ENCODE results near the gene LRRC3C.

Gene LRRC3C

DNA sequence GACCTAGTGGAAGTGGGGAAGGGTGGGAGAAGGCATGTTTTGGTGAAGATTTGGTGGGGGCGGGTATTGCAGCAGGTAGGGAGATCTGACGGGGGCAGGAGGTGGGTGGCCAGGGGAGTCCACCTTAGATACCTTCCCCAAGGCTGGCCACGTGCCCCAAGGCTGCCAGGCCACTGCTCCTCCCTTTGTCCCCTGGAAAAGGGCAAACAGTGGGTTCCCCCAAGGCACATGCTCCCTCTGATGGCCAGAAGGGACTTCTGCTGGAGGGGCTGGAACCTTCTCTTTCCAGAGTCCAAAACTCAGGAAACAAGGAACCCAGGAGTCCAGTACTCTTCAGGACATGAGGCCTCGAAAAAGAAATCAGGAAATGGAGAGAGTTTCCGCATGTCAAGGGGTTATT is 46.9 kb downstream of the LRRC3C start:
- H3K4me3 ChIP-seq = no peak overlapping the region
- peaks cover 0 to 50% of the 10 kb centered on the region in 2 donors for H3K27me3 ChIP-seq
- TF ChIP-seq CTCF (IDR thresholded peaks at IDR 0.05) = no peak
- no peak overlapping the region for H3K27ac ChIP-seq
- peaks cover 0 to 2% (median under 1%) of the 10 kb centered on the region in 4 donors for H3K4me1 ChIP-seq
- H3K9me3 ChIP-seq = no peaks in the 10 kb centered on the region
- no peaks in the 10 kb centered on the region for H3K36me3 ChIP-seq
- DNase-seq = no peak
- intact Hi-C loops (cut with DNase I; ENCODE audit: low total_unique reads) = loop anchor here (10.0 kb wide), 1 partner anchor 220 kb away; no protein-coding TSS in a partner anchor

DNA sequence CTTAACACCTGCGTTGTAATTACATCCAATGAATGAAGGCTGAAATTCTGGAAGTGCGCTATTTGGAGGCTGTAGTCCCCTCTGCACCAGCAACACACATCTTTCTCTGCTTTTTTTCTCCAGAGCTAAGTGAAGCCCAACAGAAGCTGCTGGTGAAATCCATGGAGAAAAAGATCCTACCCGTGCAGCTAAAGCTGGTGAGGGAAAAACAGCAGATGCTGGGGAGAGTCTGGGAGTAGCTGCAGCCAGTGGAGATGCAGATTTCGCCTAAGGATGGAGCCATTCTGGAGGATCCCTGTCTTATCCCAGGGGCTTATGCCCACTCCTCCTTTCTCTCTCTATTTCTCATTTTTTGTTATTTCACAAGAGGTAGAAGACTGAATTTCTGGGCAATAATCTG is 48.3 kb downstream of the LRRC3C start:
- no peak for TF ChIP-seq CTCF (IDR thresholded peaks at IDR 0.05)
- intact Hi-C loops (cut with DNase I; ENCODE audit: low total_unique reads) = loop anchor here (10.0 kb wide), 1 partner anchor 221 kb away; no protein-coding TSS in a partner anchor

DNA sequence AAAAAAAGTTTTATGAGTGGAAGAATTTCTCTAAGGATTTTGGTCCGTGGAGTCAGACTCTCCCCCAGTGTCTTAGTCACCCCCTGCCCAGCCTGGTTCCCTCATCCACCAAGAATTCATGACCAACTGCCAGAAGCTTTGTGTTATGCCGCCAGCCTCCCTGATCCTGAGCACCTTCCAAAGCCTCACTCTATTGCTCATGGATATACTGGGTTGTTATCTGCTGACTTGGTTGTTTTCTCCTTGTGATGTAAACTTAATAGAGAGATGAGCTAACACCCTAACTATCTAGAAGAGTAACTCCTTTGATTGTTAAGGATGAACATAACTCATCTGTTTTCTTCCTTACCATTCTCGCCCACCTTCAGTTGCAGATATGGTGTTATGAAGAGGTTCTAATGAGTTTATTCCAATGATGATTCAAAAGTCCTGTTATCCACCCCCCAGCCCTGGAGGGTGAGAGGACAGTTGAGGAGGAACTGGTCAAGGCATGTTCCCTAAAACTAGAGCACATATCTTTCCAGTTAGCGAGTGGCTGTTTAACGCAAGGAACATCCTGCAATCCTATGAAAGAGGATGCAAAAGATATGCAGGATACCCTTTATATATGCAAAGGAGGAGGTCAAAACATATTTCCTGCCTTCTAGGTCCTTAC is 51.6 kb downstream of the LRRC3C start:
- Histone ChIP-seq H3K9me3 (no peaks in the 10 kb centered on the region), H3K4me3 (no peak overlapping the region), H3K36me3 (peaks cover under 1 to 1% (median 1%) of the 10 kb centered on the region in 3 donors), H3K4me1 (peaks cover 0 to 30% (median 25%) of the 10 kb centered on the region in 4 donors), H3K27ac (no peak overlapping the region), H3K27me3 (peaks cover 0 to 34% of the 10 kb centered on the region in 2 donors)
- intact Hi-C loops (cut with DNase I; ENCODE audit: low total_unique reads) = loop anchor here (2.0 to 10.0 kb wide), 2 partner anchors 18 to 224 kb away; no protein-coding TSS in a partner anchor
- no peak for TF ChIP-seq CTCF (IDR thresholded peaks at IDR 0.05)
- DNase-seq = no peak

More for the DNA sequence above, 48.3 kb downstream of the LRRC3C start:
- Histone ChIP-seq H3K27ac (no peak overlapping the region), H3K36me3 (no peaks in the 10 kb centered on the region), H3K27me3 (peaks cover 0 to 47% of the 10 kb centered on the region in 2 donors), H3K4me3 (no peak overlapping the region), H3K4me1 (peaks cover 0 to 10% (median 7%) of the 10 kb centered on the region in 4 donors), H3K9me3 (no peaks in the 10 kb centered on the region)
- DNase-seq = no peak

GRCh38 chr17:39979893-39980350 is 52.4 kb downstream of the LRRC3C start:
- no peak for DNase-seq
- H3K4me3 ChIP-seq = peak overlapping the region; percentile 82 to 97

More at GRCh38 chr17:39979893-39980350, 52.4 kb downstream of the LRRC3C start:
- no peaks in the 10 kb centered on the region for H3K9me3 ChIP-seq
- intact Hi-C loops (cut with DNase I; ENCODE audit: low total_unique reads) = loop anchor here (2.0 to 10.0 kb wide), 2 partner anchors 19 to 225 kb away; no protein-coding TSS in a partner anchor
- peaks cover 8 to 9% (median 9%) of the 10 kb centered on the region in 3 donors for H3K36me3 ChIP-seq
- H3K27me3 ChIP-seq = peaks cover 0 to 26% of the 10 kb centered on the region in 2 donors
- peaks cover 0 to 30% (median 25%) of the 10 kb centered on the region in 4 donors for H3K4me1 ChIP-seq
- TF ChIP-seq CTCF (IDR thresholded peaks at IDR 0.05) = no peak
- peak overlapping the region; percentile 89 to 90 for H3K27ac ChIP-seq
